Endothelial cell of umbilical vein (primary cell): ENCODE measurements around the gene RYR1. TPM values are rescaled to one million over a fixed set of nuclear protein-coding genes. Genes with fewer than 3 reads are reported as not detected.

Experiments
- BruUV-seq: library from RNA; stranded (reverse); fragments of 400-500 nt; replicated peaks from 2 replicates; lab custom pipeline; 2021; lab: Mats Ljungman, UMichigan
- CTCF ChIA-PET: fragments of 300-600, 350-600 bp; sonication (Branson Sonifier 250); formaldehyde crosslinking; loops from one replicate; lab custom pipeline; 2021; ENCODE audit warnings: antibody characterized with exemption, inconsistent platforms; lab: Charles Lee
- POLR2A ChIA-PET: fragments of 300-600, 350-600 bp; sonication (Branson Sonifier 250); formaldehyde crosslinking; loops from one replicate; lab custom pipeline; 2021; ENCODE audit warnings: antibody characterized with exemption, inconsistent platforms; lab: Charles Lee
- DNase-seq: peaks from one replicate; pipeline ENCODE4 v3.0.0-alpha.2; 2011; ENCODE audit warnings: low read depth, low spot score
- FAIRE-seq: peaks from 2 replicates; lab custom pipeline; 2011; peaks lifted over from hg19 to GRCh38; lab: Jason Lieb, UNC
- H2AFZ ChIP-seq: 2 replicates; pipeline ENCODE4 v1.6.0; 2012; ENCODE audit warnings: low read depth, low read length, control low read depth, inconsistent platforms
- H3K27ac ChIP-seq: 2 replicates; pipeline ENCODE4 v1.5.1; 2011; ENCODE audit warnings: low read depth, mild to moderate bottlenecking, control low read depth, low read length, moderate library complexity; ENCODE audit not compliant: insufficient read depth
- H3K27me3 ChIP-seq, 2 experiments: 2 replicates each; pipeline versions ENCODE4 v1.6.0 to v1.6.1; 2011; ENCODE audit warnings: low read length in 2 of 2, mixed read lengths in 1 of 2; ENCODE audit not compliant: control insufficient read depth in 2 of 2, insufficient read depth in 2 of 2
- H3K36me3 ChIP-seq, 2 experiments: 2 replicates in 1 of 2; 3 replicates in 1 of 2; pipeline ENCODE4 v1.5.1; 2011; ENCODE audit warnings: low read length in 2 of 2, mild to moderate bottlenecking in 1 of 2, moderate library complexity in 1 of 2; ENCODE audit not compliant: control insufficient read depth in 2 of 2, insufficient read depth in 2 of 2; ENCODE audit errors: extremely low read depth in 1 of 2
- H3K4me1 ChIP-seq: 3 replicates; pipeline ENCODE4 v1.5.1; 2011; ENCODE audit warnings: mild to moderate bottlenecking, low read length; ENCODE audit not compliant: control insufficient read depth, insufficient read depth; ENCODE audit errors: extremely low read depth
- H3K4me2 ChIP-seq: 2 replicates; pipeline ENCODE4 v1.6.1; 2011; ENCODE audit warnings: low read length, control low read depth, mixed read lengths; ENCODE audit not compliant: insufficient read depth
- H3K4me3 ChIP-seq, 3 experiments: fragments of 200-600 bp in 1 of 3; sonication (generic), shearing (Covaris generic) in 1 of 3; replicated peaks in 1 of 3; 2 replicates each; pipeline ENCODE4 v1.5.1; 2011 to 2016; ENCODE audit warnings: control low read depth in 3 of 3, low read length in 3 of 3, mild to moderate bottlenecking in 2 of 3, inconsistent platforms in 1 of 3, low read depth in 1 of 3, moderate library complexity in 1 of 3; ENCODE audit not compliant: insufficient read depth in 1 of 3
- H3K79me2 ChIP-seq: 2 replicates; pipeline ENCODE4 v1.6.0; 2012; ENCODE audit warnings: low read length, inconsistent platforms; ENCODE audit not compliant: control insufficient read depth, insufficient read depth
- H3K9ac ChIP-seq: replicated peaks from 2 replicates; pipeline ENCODE3; 2011; ENCODE audit warnings: low read length, control low read depth; ENCODE audit not compliant: insufficient read depth; ENCODE audit errors: extremely low read depth
- H3K9me1 ChIP-seq: replicated peaks from 3 replicates; pipeline ENCODE4 v1.6.0; 2011; ENCODE audit warnings: mild to moderate bottlenecking, low read length; ENCODE audit not compliant: control insufficient read depth, insufficient read depth; ENCODE audit errors: extremely low read depth
- H3K9me3 ChIP-seq: replicated peaks from 2 replicates; pipeline ENCODE4 v1.5.1; 2012; ENCODE audit warnings: low read length, inconsistent platforms; ENCODE audit not compliant: control insufficient read depth, insufficient read depth
- H4K20me1 ChIP-seq: replicated peaks from 2 replicates; pipeline ENCODE3; 2011; ENCODE audit warnings: mild to moderate bottlenecking, low read length; ENCODE audit not compliant: control insufficient read depth, insufficient read depth; ENCODE audit errors: extremely low read depth
- CTCF ChIP-seq, 2 donors: IDR thresholded peaks; 1 replicate in 1 of 2; 2 replicates in 1 of 2; pipeline ENCODE4 v1.5.1; 2011; ENCODE audit warnings: low read length in 2 of 2, mild to moderate bottlenecking in 2 of 2, moderate library complexity in 2 of 2, control low read depth in 1 of 2, inconsistent platforms in 1 of 2, low read depth in 1 of 2; ENCODE audit not compliant: insufficient read depth in 1 of 2; ENCODE audit errors: extremely low read depth in 1 of 2
- EZH2 ChIP-seq: IDR thresholded peaks from 2 replicates; pipeline ENCODE4 v1.6.1; 2012; ENCODE audit warnings: borderline replicate concordance, low read depth, mild to moderate bottlenecking, moderate library complexity, low read length, inconsistent platforms; ENCODE audit not compliant: severe bottlenecking
- FOS ChIP-seq: IDR thresholded peaks from 2 replicates; pipeline ENCODE4 v1.6.1; 2011; ENCODE audit warnings: mild to moderate bottlenecking, low read length, moderate library complexity, borderline replicate concordance; ENCODE audit not compliant: insufficient read depth
- GATA2 ChIP-seq: IDR thresholded peaks from 2 replicates; pipeline ENCODE4 v1.7.0; 2011; ENCODE audit warnings: low read depth, mild to moderate bottlenecking, moderate library complexity, mixed read lengths, low read length; ENCODE audit not compliant: insufficient read length, insufficient read depth
- JUN ChIP-seq: IDR thresholded peaks from 2 replicates; pipeline ENCODE4 v1.6.1; 2011; ENCODE audit warnings: borderline replicate concordance, low read depth; ENCODE audit not compliant: insufficient read length, insufficient read depth
- MAX ChIP-seq: IDR thresholded peaks from 2 replicates; pipeline ENCODE4 v1.6.1; 2011; ENCODE audit not compliant: insufficient read depth, insufficient read length
- MYC ChIP-seq: IDR thresholded peaks from one replicate; pipeline ENCODE4 v1.6.1; 2011; ENCODE audit warnings: mild to moderate bottlenecking, low read depth, low read length
- POLR2A ChIP-seq: IDR thresholded peaks from 2 replicates; pipeline ENCODE4 v1.6.1; 2012; ENCODE audit warnings: low read depth, mild to moderate bottlenecking, control low read depth, low read length
- POLR2AphosphoS5 ChIP-seq: IDR thresholded peaks from 2 replicates; pipeline ENCODE4 v1.6.1; 2012; ENCODE audit warnings: low read depth, mild to moderate bottlenecking, control low read depth, low read length, moderate library complexity; ENCODE audit not compliant: insufficient read depth
- dilution Hi-C: fragments of 300-500 bp; cut with MboI; formaldehyde crosslinking; loops from one replicate; pipeline ENCODE4 v1.15.0; 2019; ENCODE audit warnings: low sequenced_read_pairs; ENCODE audit not compliant: extremely low pct_ligation_motif_present
- intact Hi-C: fragments of 100-400 bp; cut with micrococcal nuclease; formaldehyde crosslinking; loops from one replicate; pipeline ENCODE4 v1.10.0; 2022
- polyA plus RNA-seq, 4 experiments: library from polyadenylated mRNA; depleted of rRNA in 3 of 4; stranded (reverse) in 3 of 4; unstranded in 1 of 4; fragments of >200 nt; gene quantifications; 2 replicates each; pipeline versions ENCODE4 v1.2.1 to v1.2.3, GENCODE V29; 2011 to 2012; ENCODE audit warnings: missing spikeins in 1 of 4
- total RNA-seq: library from RNA; stranded (reverse); gene quantifications from 2 replicates; pipeline ENCODE4 v1.2.3, GENCODE V29; 2021

The RYR1 gene
- total and polyA plus RNA-seq, 2 donors (not counting 3 experiments of a cell fraction or from before 2014, with no cell fraction given), result under 0.01 to 0.02 TPM

GRCh38 chr19:38549942-38550341 is 116.5 kb downstream of the RYR1 start:
- TF ChIP-seq GATA2, result no peak
- no peak for TF ChIP-seq POLR2A
- TF ChIP-seq JUN, result no peak
- no peak for TF ChIP-seq FOS
- TF ChIP-seq EZH2, result no peak
- TF ChIP-seq MYC, result no peak
- no peak for TF ChIP-seq POLR2AphosphoS5
- TF ChIP-seq CTCF (IDR thresholded peaks at IDR 0.05; ENCODE audit: extremely low read depth in 1 of 2, insufficient read depth in 1 of 2, low read depth in 1 of 2, low read length in 2 of 2), result no peak
- TF ChIP-seq MAX, result no peak
- Histone ChIP-seq H3K4me1 (no peaks in the 10 kb centered on the region), H3K4me2 (no peak overlapping the region), H3K27me3 (no peaks in the 10 kb centered on the region), H3K9ac (no peak overlapping the region), H3K27ac (no peak overlapping the region), H3K36me3 (no peaks in the 10 kb centered on the region), H3K9me1 (no peaks in the 10 kb centered on the region), H3K79me2 (no peaks in the 10 kb centered on the region), H3K4me3 (no peak overlapping the region), H3K9me3 (no peaks in the 10 kb centered on the region), H4K20me1 (no peaks in the 10 kb centered on the region), H2AFZ (no peak overlapping the region)
- ChIA-PET CTCF (interaction anchor here (0.6 kb wide), 1 partner anchor 37 kb away, joined by 3 read pairs; no protein-coding TSS in a partner anchor), POLR2A (interaction anchor here (0.6 kb wide), 1 partner anchor 332 kb away, joined by 3 read pairs; no protein-coding TSS in a partner anchor)
- DNase-seq, result no peak
- no TSS peak for BruUV-seq
- dilution Hi-C loops (no loop called here), intact Hi-C loops (no loop called here)
- FAIRE-seq, result no peak
